H9 (cell line): Measurements from ENCODE around the gene ABCD3. TPM values are rescaled to one million over a fixed set of nuclear protein-coding genes. Genes with fewer than 3 reads are reported as not detected.

Source experiments
- DNase-seq: peaks from one replicate; pipeline ENCODE4 v3.0.0-alpha.2; 2017
- H2AFZ ChIP-seq: one replicate; pipeline ENCODE4 v1.6.1; 2013; ENCODE audit warnings: mild to moderate bottlenecking, low read length, control low read depth, moderate library complexity
- H2AK5ac ChIP-seq: 2 replicates; pipeline ENCODE4 v1.6.1; 2013; ENCODE audit warnings: low read length, control low read depth, mixed read lengths; ENCODE audit not compliant: insufficient read length
- H2BK120ac ChIP-seq: one replicate; pipeline ENCODE4 v1.6.1; 2013; ENCODE audit warnings: low read depth, mild to moderate bottlenecking, low read length, control low read depth, inconsistent platforms; ENCODE audit not compliant: poor library complexity, severe bottlenecking
- H2BK12ac ChIP-seq: 2 replicates; pipeline ENCODE4 v1.6.1; 2013; ENCODE audit warnings: low read length, control low read depth, mixed read lengths, low read depth; ENCODE audit not compliant: insufficient read length
- H2BK15ac ChIP-seq: 2 replicates; pipeline ENCODE4 v1.6.1; 2013; ENCODE audit warnings: low read depth, low read length, control low read depth
- H2BK20ac ChIP-seq: one replicate; pipeline ENCODE4 v1.6.1; 2013; ENCODE audit warnings: low read depth, mild to moderate bottlenecking, low read length, control low read depth, inconsistent platforms; ENCODE audit not compliant: poor library complexity, severe bottlenecking
- H2BK5ac ChIP-seq: 2 replicates; pipeline ENCODE4 v1.6.1; 2013; ENCODE audit warnings: low read length, control low read depth, mixed read lengths; ENCODE audit not compliant: insufficient read length
- H3K14ac ChIP-seq: 2 replicates; pipeline ENCODE4 v1.6.1; 2013; ENCODE audit warnings: low read length, control low read depth; ENCODE audit not compliant: insufficient read depth
- H3K18ac ChIP-seq: 2 replicates; pipeline ENCODE4 v1.6.1; 2013; ENCODE audit warnings: low read depth, mild to moderate bottlenecking, mixed read lengths, low read length, control low read depth; ENCODE audit not compliant: insufficient read length
- H3K23ac ChIP-seq: 2 replicates; pipeline ENCODE4 v1.6.1; 2013; ENCODE audit warnings: low read length, control low read depth, mixed read lengths, low read depth; ENCODE audit not compliant: insufficient read length
- H3K23me2 ChIP-seq: 2 replicates; pipeline ENCODE4 v1.6.1; 2013; ENCODE audit warnings: low read depth, mild to moderate bottlenecking, mixed read lengths, low read length, control low read depth; ENCODE audit not compliant: insufficient read length, poor library complexity, severe bottlenecking
- H3K27ac ChIP-seq: 2 replicates; pipeline ENCODE4 v1.5.1; 2013; ENCODE audit warnings: low read length, control low read depth, mixed read lengths, low read depth; ENCODE audit not compliant: insufficient read length
- H3K27me3 ChIP-seq: 2 replicates; pipeline ENCODE4 v1.6.1; 2013; ENCODE audit warnings: low read length, control low read depth, inconsistent platforms; ENCODE audit not compliant: insufficient read depth
- H3K4ac ChIP-seq: 2 replicates; pipeline ENCODE4 v1.6.1; 2013; ENCODE audit warnings: low read depth, mild to moderate bottlenecking, control low read depth, inconsistent platforms, low read length, moderate library complexity
- H3K4me1 ChIP-seq: 2 replicates; pipeline ENCODE4 v1.6.1; 2013; ENCODE audit warnings: low read length, control low read depth, inconsistent platforms; ENCODE audit not compliant: insufficient read depth
- H3K4me2 ChIP-seq: 2 replicates; pipeline ENCODE4 v1.6.1; 2013; ENCODE audit warnings: low read length, control low read depth, mixed read lengths; ENCODE audit not compliant: insufficient read length, insufficient read depth
- H3K56ac ChIP-seq: 2 replicates; pipeline ENCODE4 v1.6.1; 2013; ENCODE audit warnings: low read depth, mild to moderate bottlenecking, mixed read lengths, low read length, control low read depth; ENCODE audit not compliant: insufficient read length
- H3K79me1 ChIP-seq: 2 replicates; pipeline ENCODE4 v1.6.1; 2013; ENCODE audit warnings: low read depth, mild to moderate bottlenecking, moderate library complexity, low read length, control low read depth, inconsistent platforms; ENCODE audit not compliant: insufficient read depth, poor library complexity, severe bottlenecking
- H3K79me2 ChIP-seq: 2 replicates; pipeline ENCODE4 v1.6.1; 2013; ENCODE audit warnings: low read length, control low read depth, inconsistent platforms; ENCODE audit not compliant: insufficient read depth
- H3K9ac ChIP-seq: 2 replicates; pipeline ENCODE4 v1.6.1; 2013; ENCODE audit warnings: low read length, control low read depth, mixed read lengths; ENCODE audit not compliant: insufficient read length; ENCODE audit errors: extremely low read depth
- H3K9me3 ChIP-seq: one replicate; pipeline ENCODE4 v1.6.1; 2013; ENCODE audit warnings: low read depth, low read length, inconsistent platforms; ENCODE audit not compliant: control insufficient read depth
- H3T11ph ChIP-seq: one replicate; pipeline ENCODE4 v1.6.1; 2013; ENCODE audit warnings: mild to moderate bottlenecking, low read length, control low read depth, inconsistent platforms
- H4K20me1 ChIP-seq: one replicate; pipeline ENCODE4 v1.6.1; 2013; ENCODE audit not compliant: control insufficient read depth, insufficient read length, insufficient read depth
- H4K5ac ChIP-seq: 2 replicates; pipeline ENCODE4 v1.6.1; 2013; ENCODE audit warnings: low read depth, mild to moderate bottlenecking, mixed read lengths, low read length, control low read depth; ENCODE audit not compliant: insufficient read length
- H4K8ac ChIP-seq: replicated peaks from 2 replicates; pipeline ENCODE4 v1.6.1; 2013; ENCODE audit warnings: low read length, control low read depth, mixed read lengths, low read depth; ENCODE audit not compliant: insufficient read length
- H4K91ac ChIP-seq: 2 replicates; pipeline ENCODE4 v1.6.1; 2013; ENCODE audit warnings: low read depth, mild to moderate bottlenecking, moderate library complexity, mixed read lengths, low read length, control low read depth; ENCODE audit not compliant: insufficient read length
- H3K27ac Mint-ChIP-seq, 3 experiments: 2 replicates in 2 of 3; 3 replicates in 1 of 3; pipeline ENCODE4 v1.8.0; 2020 to 2021; ENCODE audit warnings: mixed read lengths in 3 of 3, mild to moderate bottlenecking in 1 of 3, moderate library complexity in 1 of 3
- H3K27me3 Mint-ChIP-seq: 2 replicates; pipeline ENCODE4 v1.8.0; 2021; ENCODE audit warnings: low read depth, mild to moderate bottlenecking, moderate library complexity, mixed read lengths
- H3K36me3 Mint-ChIP-seq, 3 experiments: 2 replicates in 2 of 3; 3 replicates in 1 of 3; pipeline ENCODE4 v1.8.0; 2020 to 2021; ENCODE audit warnings: low read depth in 3 of 3, mixed read lengths in 3 of 3; ENCODE audit not compliant: insufficient read depth in 1 of 3
- H3K4me1 Mint-ChIP-seq, 2 experiments: 2 replicates each; pipeline ENCODE4 v1.8.0; 2020; ENCODE audit warnings: mixed read lengths in 2 of 2
- H3K4me3 Mint-ChIP-seq, 2 experiments: 2 replicates in 1 of 2; 3 replicates in 1 of 2; pipeline ENCODE4 v1.8.0; 2020 to 2021; ENCODE audit warnings: mild to moderate bottlenecking in 2 of 2, mixed read lengths in 2 of 2, moderate library complexity in 1 of 2
- H3K9me3 Mint-ChIP-seq, 2 experiments: 2 replicates in 1 of 2; 3 replicates in 1 of 2; pipeline ENCODE4 v1.8.0; 2020; ENCODE audit warnings: mild to moderate bottlenecking in 2 of 2, mixed read lengths in 2 of 2, moderate library complexity in 1 of 2
- CTCF ChIP-seq: fragments of 200-600 bp; sonication (generic); conservative IDR thresholded peaks from 3 replicates; pipeline ENCODE4 v1.8.0; 2021; ENCODE audit warnings: antibody characterized with exemption, mild to moderate bottlenecking
- WGBS: extraction: QIAGEN DNeasy Blood & Tissue Kit; methylation state at CpG from one replicate; pipeline ENCODE4 v1.1.7; 2013; ENCODE audit warnings: missing lambda C conversion rate, low lambda C conversion rate, mixed read lengths; ENCODE audit not compliant: insufficient read length; ENCODE audit errors: extremely low coverage; 5-methylcytosine and 5-hydroxymethylcytosine counted together
- total RNA-seq: library from RNA; stranded (reverse); gene quantifications from 2 replicates; pipeline ENCODE4 v1.2.1, GENCODE V29; 2021

ABCD3 gene
- total RNA-seq, 1 experiment from 2014 or later, result 32.0 TPM

- no peak overlapping the region for H2BK120ac ChIP-seq
- no peaks in the 10 kb centered on the region for H3K9me3 ChIP-seq
- no peak overlapping the region for H2AK5ac ChIP-seq
- no peak overlapping the region for H2AFZ ChIP-seq
- H3K79me2 ChIP-seq, result no peaks in the 10 kb centered on the region
- no peak overlapping the region for H3T11ph ChIP-seq
- no peak overlapping the region for H3K18ac ChIP-seq
- H3K27ac ChIP-seq, result no peak overlapping the region
- no peak overlapping the region for H4K91ac ChIP-seq
- no peak for TF ChIP-seq CTCF
- WGBS, result no CpG with 5 or more reads among the region's 1 CpG
- no peak overlapping the region for H4K5ac ChIP-seq
- H2BK20ac ChIP-seq, result no peak overlapping the region
- no peak overlapping the region for H3K27ac Mint-ChIP-seq
- DNase-seq, result no peak
- no peak overlapping the region for H2BK15ac ChIP-seq
- no peak overlapping the region for H3K9ac ChIP-seq
- no peak overlapping the region for H4K8ac ChIP-seq
- H3K4ac ChIP-seq, result no peak overlapping the region
- H3K4me1 ChIP-seq, result no peaks in the 10 kb centered on the region
- H3K27me3 ChIP-seq, result no peaks in the 10 kb centered on the region
- H3K23me2 ChIP-seq, result no peaks in the 10 kb centered on the region
- H3K23ac ChIP-seq, result no peak overlapping the region
- no peaks in the 10 kb centered on the region for H3K36me3 Mint-ChIP-seq
- H3K4me3 Mint-ChIP-seq, result no peak overlapping the region
- no peak overlapping the region for H2BK12ac ChIP-seq
- H3K9me3 Mint-ChIP-seq, result no peaks in the 10 kb centered on the region
- no peaks in the 10 kb centered on the region for H4K20me1 ChIP-seq
- no peaks in the 10 kb centered on the region; the same call in none of the 2 replicates for H3K27me3 Mint-ChIP-seq
- H3K14ac ChIP-seq, result no peak overlapping the region
- H3K56ac ChIP-seq, result no peak overlapping the region
- no peak overlapping the region for H3K4me2 ChIP-seq
- peaks cover 16% of the 10 kb centered on the region in 2 experiments for H3K4me1 Mint-ChIP-seq
- no peaks in the 10 kb centered on the region for H3K79me1 ChIP-seq
- H2BK5ac ChIP-seq, result no peak overlapping the region
These were observed 7.0 kb upstream of the ABCD3 start for GRCh38 chr1:94411237-94411636.
